K562 (cell line): ENCODE data around the gene IPO13. TPM values are rescaled to one million over a fixed set of nuclear protein-coding genes. Genes with fewer than 3 reads are reported as not detected.
A peak's percentile ranks its signal among the peaks of the same experiment; 100 is the strongest.

Experiments used
- ATAC-seq: fragments of 200-7000 bp; cut with Tn5 transposase; 3 replicates; pipeline ENCODE4 v1.9.1; 2020; ENCODE audit warnings: moderate library complexity
- BruUV-seq: library from RNA; stranded (reverse); fragments of 400-500 nt; replicated peaks from 2 replicates; lab custom pipeline; 2021; lab: Mats Ljungman, UMichigan
- CTCF ChIA-PET: fragments of 300-600 bp; formaldehyde crosslinking; extraction: SDS; loops from one replicate; lab custom pipeline; 2021; ENCODE audit warnings: low intra/inter-chr PET ratio; lab: Yijun Ruan, JAX
- POLR2A ChIA-PET: fragments of 300-600, 350-650 bp; sonication (Branson Sonifier 250); formaldehyde crosslinking; extraction: SDS; loops from one replicate; lab custom pipeline; 2021; ENCODE audit warnings: antibody characterized with exemption, inconsistent platforms; lab: Yijun Ruan, JAX
- DNase-seq, 4 experiments: peaks; one replicate each; pipeline versions ENCODE4 v3.0.0 to v3.0.0-alpha.2; 2011 to 2018; ENCODE audit warnings: low spot score in 3 of 4, mixed read lengths in 3 of 4; ENCODE audit errors: extremely low read depth in 1 of 4
- FAIRE-seq: peaks from 2 replicates; lab custom pipeline; 2011; peaks lifted over from hg19 to GRCh38; lab: Jason Lieb, UNC
- H2AFZ ChIP-seq: 2 replicates; pipeline ENCODE4 v1.6.0; 2011; ENCODE audit warnings: low read depth, low read length, control low read depth, inconsistent platforms
- H3K27ac ChIP-seq: fragments of 200-600 bp; 3 replicates; pipeline ENCODE4 v1.8.0; 2011; ENCODE audit warnings: low read depth, mild to moderate bottlenecking, control low read depth, inconsistent platforms, low read length, moderate library complexity, mixed read lengths; ENCODE audit errors: extremely low read depth
- H3K27me3 ChIP-seq, 2 experiments: fragments of 300-600 bp in 1 of 2; 2 replicates in 1 of 2; 3 replicates in 1 of 2; pipeline versions ENCODE4 v1.6.0 to v1.8.0; 2011; ENCODE audit warnings: inconsistent platforms in 2 of 2, low read length in 2 of 2, mild to moderate bottlenecking in 1 of 2, mixed read lengths in 1 of 2, moderate library complexity in 1 of 2; ENCODE audit not compliant: control insufficient read depth in 2 of 2, insufficient read depth in 2 of 2
- H3K36me3 ChIP-seq: fragments of 300-600 bp; 3 replicates; pipeline ENCODE4 v1.8.0; 2011; ENCODE audit warnings: mild to moderate bottlenecking, low read length, inconsistent platforms; ENCODE audit not compliant: control insufficient read depth, insufficient read depth
- H3K4me1 ChIP-seq, 2 experiments: fragments of 200-600 bp in 1 of 2; replicated peaks in 1 of 2; 2 replicates in 1 of 2; 3 replicates in 1 of 2; pipeline versions ENCODE4 v1.5.1 to v1.8.0; 2011; ENCODE audit warnings: inconsistent platforms in 2 of 2, low read length in 2 of 2, mild to moderate bottlenecking in 1 of 2, mixed read lengths in 1 of 2, moderate library complexity in 1 of 2; ENCODE audit not compliant: control insufficient read depth in 2 of 2, insufficient read depth in 2 of 2
- H3K4me2 ChIP-seq: 2 replicates; pipeline ENCODE4 v1.6.1; 2011; ENCODE audit warnings: low read length, control low read depth, inconsistent platforms, mixed read lengths; ENCODE audit not compliant: insufficient read depth
- H3K4me3 ChIP-seq: fragments of 200-600 bp; sonication (generic), shearing (Covaris generic); 2 replicates; pipeline ENCODE4 v1.5.1; 2016; ENCODE audit warnings: control low read depth, inconsistent platforms
- H3K79me2 ChIP-seq: fragments of 200-600 bp; 3 replicates; pipeline ENCODE4 v1.8.0; 2011; ENCODE audit warnings: low read length, inconsistent platforms; ENCODE audit not compliant: control insufficient read depth, insufficient read depth
- H3K9ac ChIP-seq, 2 experiments: 2 replicates each; pipeline versions ENCODE4 v1.6.0 to v1.6.1; 2011; ENCODE audit warnings: low read depth in 2 of 2, low read length in 2 of 2, control low read depth in 1 of 2, inconsistent platforms in 1 of 2, mild to moderate bottlenecking in 1 of 2, mixed read lengths in 1 of 2; ENCODE audit not compliant: insufficient read depth in 1 of 2
- H3K9me1 ChIP-seq: one replicate; pipeline ENCODE4 v1.6.0; 2011; ENCODE audit warnings: inconsistent platforms, mild to moderate bottlenecking, low read length, moderate library complexity; ENCODE audit not compliant: control insufficient read depth, insufficient read depth
- H3K9me3 ChIP-seq: replicated peaks from 2 replicates; pipeline ENCODE4 v1.5.1; 2011; ENCODE audit warnings: low read depth, low read length, inconsistent platforms; ENCODE audit not compliant: control insufficient read depth, insufficient read depth
- H4K20me1 ChIP-seq: replicated peaks from 2 replicates; pipeline ENCODE4 v1.6.1; 2011; ENCODE audit warnings: low read length, inconsistent platforms, mixed read lengths; ENCODE audit not compliant: control insufficient read depth, insufficient read depth
- DPF2 ChIP-seq: fragments of 450-650 bp; IDR thresholded peaks from 2 replicates; pipeline ENCODE4 v1.6.1; 2016
- EZH2 ChIP-seq: IDR thresholded peaks from 2 replicates; pipeline ENCODE4 v1.6.1; 2012; ENCODE audit warnings: low read depth, mild to moderate bottlenecking, inconsistent platforms, low read length, borderline replicate concordance
- HDAC3 ChIP-seq: fragments of 450-650 bp; IDR thresholded peaks from 2 replicates; pipeline ENCODE4 v1.6.1; 2018; ENCODE audit warnings: borderline replicate concordance, mild to moderate bottlenecking, moderate library complexity; ENCODE audit not compliant: partially characterized antibody
- MCM3 ChIP-seq: fragments of 450-650 bp; IDR thresholded peaks from 2 replicates; pipeline ENCODE4 v1.6.1; 2016
- PKNOX1 ChIP-seq: fragments of 450-650 bp; IDR thresholded peaks from 2 replicates; pipeline ENCODE4 v1.6.1; 2016
- POLR2G ChIP-seq: fragments of 200-400 bp; formaldehyde crosslinking; IDR thresholded peaks from 2 replicates; pipeline ENCODE4 v1.6.1; 2017; ENCODE audit warnings: low read depth, mild to moderate bottlenecking, antibody characterized with exemption, low read length, moderate library complexity
- WGBS: fragments of 100-300 bp; shearing (Covaris generic); methylation state at CpG from one replicate; pipeline ENCODE4 v1.1.6; 2016; ENCODE audit warnings: low coverage, mixed read lengths; ENCODE audit not compliant: insufficient coverage; ENCODE audit errors: missing lambda C conversion rate; 5-methylcytosine and 5-hydroxymethylcytosine counted together
- in situ Hi-C: fragments of 300-500 bp; cut with MboI; formaldehyde crosslinking; loops from 4 replicates; pipeline ENCODE4 v1.15.0; 2018; ENCODE audit warnings: inconsistent platforms, mixed read lengths
- intact Hi-C: fragments of 100-400 bp; cut with micrococcal nuclease; formaldehyde crosslinking; loops from 2 replicates; pipeline ENCODE4 v1.14.2; 2022
- polyA plus RNA-seq, 8 experiments: library from polyadenylated mRNA; depleted of rRNA in 4 of 8; stranded (reverse) in 5 of 8; unstranded in 3 of 8; fragments of >200 nt; fragmentation: Nextera tagmentation in 2 of 8; fragmentation: Illumina TruSeq in 1 of 8; extraction: Ambion mirVana in 2 of 8; extraction: Trizol in 1 of 8; gene quantifications; 2 replicates each; pipeline versions ENCODE4 v1.2.1 to v1.2.3, GENCODE V29; 2011 to 2014; ENCODE audit warnings: inconsistent platforms in 1 of 8, missing spikeins in 1 of 8
- total RNA-seq, 7 experiments: library from RNA; depleted of rRNA in 6 of 7; stranded (reverse); fragments of >200 nt in 6 of 7; fragmentation: Illumina TruSeq in 2 of 7; extraction: Trizol in 2 of 7; gene quantifications; 2 replicates each; pipeline versions ENCODE4 v1.2.1 to v1.2.3, GENCODE V29; 2011 to 2021; ENCODE audit warnings: low replicate concordance in 1 of 7

IPO13 gene
- total and polyA plus RNA-seq, 9 of the 15 experiments (the other 6 are each of a cell fraction or from before 2014, with no cell fraction given) = 7.0 to 30.8 (median 16.2) TPM

GRCh38 chr1:43996733-43997115, 50.0 kb downstream of the IPO13 start:
- Histone ChIP-seq H4K20me1 (no peaks in the 10 kb centered on the region), H3K36me3 (no peaks in the 10 kb centered on the region), H3K9me3 (no peaks in the 10 kb centered on the region), H3K79me2 (no peaks in the 10 kb centered on the region), H3K27ac (no peak overlapping the region), H3K27me3 (no peaks in the 10 kb centered on the region), H3K9ac (peak overlapping the region in 1 of 2 experiments; percentile 38; a peak in 2 of 4 replicates), H2AFZ (no peak overlapping the region), H3K9me1 (peaks cover 5% of the 10 kb centered on the region), H3K4me1 (peaks cover 8 to 67% of the 10 kb centered on the region in 2 experiments; a peak in 4 of 5 replicates), H3K4me2 (no peak overlapping the region), H3K4me3 (no peak overlapping the region)
- FAIRE-seq (no peak), ATAC-seq (no peak), DNase-seq (no peak)
- CTCF ChIA-PET = no interaction called here
- TF ChIP-seq PKNOX1 (no peak), MCM3 (no peak), HDAC3 (no peak), EZH2 (no peak), DPF2 (no peak), POLR2G (0 out of 2 replicates have a peak, but pooled peaks have one; percentile 11)
- BruUV-seq = no TSS peak
- 75% methylated on average over 6 of the region's 6 CpGs for WGBS
- in situ Hi-C loops (no loop called here), intact Hi-C loops (loop anchor here (10.0 kb wide), 1 partner anchor 298 kb away; no protein-coding TSS in a partner anchor)
- POLR2A ChIA-PET = interaction anchor here (0.6 kb wide), 1 partner anchor 107 kb away, joined by 3 read pairs; no protein-coding TSS in a partner anchor
